Trophoblast cell (in vitro differentiated cells and primary cell): Measurements from ENCODE around the gene ESYT1.

Experiments used
- DNase-seq, 2 donors: peaks; one replicate each; pipeline ENCODE4 v3.0.0-alpha.2; 2016
- H2AFZ ChIP-seq: 2 replicates; pipeline ENCODE4 v1.6.1; 2013; ENCODE audit warnings: low read length, moderate library complexity, mild to moderate bottlenecking; ENCODE audit not compliant: insufficient read depth, poor library complexity
- H2AK5ac ChIP-seq: 2 replicates; pipeline ENCODE4 v1.6.1; 2013; ENCODE audit warnings: mild to moderate bottlenecking, low read length
- H2BK120ac ChIP-seq: 2 replicates; pipeline ENCODE4 v1.6.1; 2013; ENCODE audit warnings: low read length, mild to moderate bottlenecking, moderate library complexity; ENCODE audit not compliant: insufficient read depth, poor library complexity
- H2BK12ac ChIP-seq: 2 replicates; pipeline ENCODE4 v1.6.1; 2013; ENCODE audit warnings: mild to moderate bottlenecking, low read length, moderate library complexity
- H2BK5ac ChIP-seq: 2 replicates; pipeline ENCODE4 v1.6.1; 2013; ENCODE audit warnings: low read length, low read depth, moderate library complexity, mild to moderate bottlenecking; ENCODE audit not compliant: poor library complexity
- H3K14ac ChIP-seq: 2 replicates; pipeline ENCODE4 v1.6.1; 2013; ENCODE audit warnings: mild to moderate bottlenecking, low read length
- H3K18ac ChIP-seq: 2 replicates; pipeline ENCODE4 v1.6.1; 2013; ENCODE audit warnings: mild to moderate bottlenecking, low read length
- H3K23ac ChIP-seq: 2 replicates; pipeline ENCODE4 v1.6.1; 2013; ENCODE audit warnings: low read length
- H3K27ac ChIP-seq: 2 replicates; pipeline ENCODE4 v1.5.1; 2013; ENCODE audit warnings: low read depth, mild to moderate bottlenecking, inconsistent platforms, low read length, moderate library complexity
- H3K27me3 ChIP-seq: 2 replicates; pipeline ENCODE4 v1.6.1; 2013; ENCODE audit warnings: inconsistent platforms, mild to moderate bottlenecking, low read length, moderate library complexity; ENCODE audit not compliant: insufficient read depth
- H3K36me3 ChIP-seq, 2 experiments: 1 replicate in 1 of 2; 2 replicates in 1 of 2; pipeline ENCODE4 v1.6.1; 2013; ENCODE audit warnings: low read length in 2 of 2, mild to moderate bottlenecking in 2 of 2, moderate library complexity in 1 of 2; ENCODE audit not compliant: insufficient read depth in 2 of 2, control insufficient read depth in 1 of 2
- H3K4ac ChIP-seq: 2 replicates; pipeline ENCODE4 v1.6.1; 2013; ENCODE audit warnings: low read depth, mild to moderate bottlenecking, low read length, moderate library complexity
- H3K4me1 ChIP-seq, 2 experiments: 1 replicate in 1 of 2; 2 replicates in 1 of 2; pipeline ENCODE4 v1.6.1; 2013; ENCODE audit warnings: low read length in 2 of 2, mild to moderate bottlenecking in 2 of 2, moderate library complexity in 1 of 2; ENCODE audit not compliant: insufficient read depth in 2 of 2, control insufficient read depth in 1 of 2
- H3K4me2 ChIP-seq: 2 replicates; pipeline ENCODE4 v1.6.1; 2013; ENCODE audit warnings: inconsistent platforms, mild to moderate bottlenecking, low read length, moderate library complexity
- H3K4me3 ChIP-seq: 2 replicates; pipeline ENCODE4 v1.5.1; 2013; ENCODE audit warnings: mild to moderate bottlenecking, low read depth, low read length, inconsistent platforms
- H3K79me1 ChIP-seq: one replicate; pipeline ENCODE4 v1.6.1; 2013; ENCODE audit warnings: low read length
- H3K79me2 ChIP-seq: 2 replicates; pipeline ENCODE4 v1.6.1; 2013; ENCODE audit warnings: low read length, mild to moderate bottlenecking; ENCODE audit not compliant: control insufficient read depth, insufficient read depth, poor library complexity
- H3K9ac ChIP-seq: 2 replicates; pipeline ENCODE4 v1.6.1; 2013; ENCODE audit warnings: mild to moderate bottlenecking, low read length
- H3K9me3 ChIP-seq: 2 replicates; pipeline ENCODE4 v1.6.1; 2013; ENCODE audit warnings: low read depth, mild to moderate bottlenecking, control low read depth, inconsistent platforms, low read length; ENCODE audit not compliant: insufficient read depth
- H4K12ac ChIP-seq: 2 replicates; pipeline ENCODE4 v1.6.1; 2013; ENCODE audit warnings: low read depth, mild to moderate bottlenecking, low read length, moderate library complexity
- H4K8ac ChIP-seq: 2 replicates; pipeline ENCODE4 v1.6.1; 2013; ENCODE audit warnings: low read depth, mild to moderate bottlenecking, low read length, moderate library complexity
- H4K91ac ChIP-seq: one replicate; pipeline ENCODE4 v1.6.1; 2013; ENCODE audit warnings: low read depth, mild to moderate bottlenecking, low read length, moderate library complexity
- WGBS: extraction: QIAGEN DNeasy Blood & Tissue Kit; methylation state at CpG from one replicate; pipeline ENCODE4 v1.1.7; 2013; ENCODE audit warnings: missing lambda C conversion rate; ENCODE audit not compliant: insufficient read length, insufficient coverage; ENCODE audit errors: extremely low coverage; 5-methylcytosine and 5-hydroxymethylcytosine counted together

ESYT1 gene

GRCh38 chr12:56152756-56153677 is 24.9 kb downstream of the ESYT1 start:
- H3K9me3 ChIP-seq: no peaks in the 10 kb centered on the region
- H2AFZ ChIP-seq: peak overlapping the region; percentile 35
- peak overlapping the region; percentile 84 for H3K9ac ChIP-seq
- H3K4me3 ChIP-seq: peak overlapping the region; percentile 79
- peak overlapping the region; percentile 79 for H2AK5ac ChIP-seq
- peaks cover 13% of the 10 kb centered on the region for H3K79me1 ChIP-seq
- peak overlapping the region; percentile 20 for H2BK120ac ChIP-seq
- H4K12ac ChIP-seq: peak overlapping the region; percentile 49
- peak overlapping the region; percentile 67 for H4K91ac ChIP-seq
- H2BK12ac ChIP-seq: no peak overlapping the region
- H3K36me3 ChIP-seq: peaks cover 11 to 17% of the 10 kb centered on the region in 2 experiments
- no peak for DNase-seq
- H3K4me1 ChIP-seq: peaks cover 17% of the 10 kb centered on the region in 2 experiments
- no peak overlapping the region for H2BK5ac ChIP-seq
- H3K4me2 ChIP-seq: peak overlapping the region; percentile 100
- H3K14ac ChIP-seq: peak overlapping the region; percentile 59
- H3K27me3 ChIP-seq: no peaks in the 10 kb centered on the region
- peaks cover 2% of the 10 kb centered on the region for H3K79me2 ChIP-seq
- H3K27ac ChIP-seq: no peak overlapping the region
- H3K4ac ChIP-seq: peak overlapping the region; percentile 44
- H3K23ac ChIP-seq: no peak overlapping the region
- H4K8ac ChIP-seq: peak overlapping the region; percentile 62
- peak overlapping the region; percentile 61 for H3K18ac ChIP-seq
- WGBS: no CpG with 5 or more reads among the region's 8 CpGs

- Histone ChIP-seq H3K4me3 (no peak overlapping the region), H4K8ac (no peak overlapping the region), H3K27ac (no peak overlapping the region), H3K36me3 (peaks cover 11 to 17% of the 10 kb centered on the region in 2 experiments), H3K9ac (no peak overlapping the region), H2AFZ (no peak overlapping the region), H3K27me3 (no peaks in the 10 kb centered on the region), H3K4me2 (no peak overlapping the region), H3K14ac (no peak overlapping the region), H3K79me2 (peaks cover 7% of the 10 kb centered on the region), H2BK120ac (no peak overlapping the region), H3K4me1 (peaks cover 17% of the 10 kb centered on the region in 2 experiments), H3K4ac (no peak overlapping the region), H4K91ac (no peak overlapping the region), H3K18ac (no peak overlapping the region), H2BK5ac (no peak overlapping the region), H3K79me1 (peaks cover 18% of the 10 kb centered on the region), H2BK12ac (no peak overlapping the region), H4K12ac (no peak overlapping the region), H2AK5ac (no peak overlapping the region), H3K9me3 (peaks cover 2% of the 10 kb centered on the region), H3K23ac (no peak overlapping the region)
- WGBS: no CpG with 5 or more reads among the region's 5 CpGs
- no peak for DNase-seq
Measured at GRCh38 chr12:56153678-56154065, 25.6 kb downstream of the ESYT1 start.

- peaks cover 21% of the 10 kb centered on the region for H3K79me1 ChIP-seq
- no peak overlapping the region for H3K4me2 ChIP-seq
- no peak overlapping the region for H2AK5ac ChIP-seq
- no peak overlapping the region for H2AFZ ChIP-seq
- no peak overlapping the region for H2BK12ac ChIP-seq
- H3K14ac ChIP-seq: no peak overlapping the region
- H3K27me3 ChIP-seq: no peaks in the 10 kb centered on the region
- peaks cover 2% of the 10 kb centered on the region for H3K9me3 ChIP-seq
- H3K4ac ChIP-seq: no peak overlapping the region
- WGBS: no CpG with 5 or more reads among the region's 1 CpG
- H3K36me3 ChIP-seq: peaks cover 11 to 17% of the 10 kb centered on the region in 2 experiments
- H3K79me2 ChIP-seq: peaks cover 13% of the 10 kb centered on the region
- no peak overlapping the region for H2BK5ac ChIP-seq
- no peak overlapping the region for H4K91ac ChIP-seq
- H4K8ac ChIP-seq: no peak overlapping the region
- no peak overlapping the region for H2BK120ac ChIP-seq
- DNase-seq: no peak
- no peak overlapping the region for H3K23ac ChIP-seq
- no peak overlapping the region for H3K9ac ChIP-seq
- H3K27ac ChIP-seq: no peak overlapping the region
- no peak overlapping the region for H3K4me3 ChIP-seq
- peaks cover 17% of the 10 kb centered on the region in 2 experiments for H3K4me1 ChIP-seq
- no peak overlapping the region for H4K12ac ChIP-seq
- H3K18ac ChIP-seq: no peak overlapping the region
Measured at GRCh38 chr12:56154246-56154771, 26.2 kb downstream of the ESYT1 start.

GRCh38 chr12:56154818-56155217 is 26.8 kb downstream of the ESYT1 start:
- Histone ChIP-seq H2AK5ac (no peak overlapping the region), H3K79me1 (peaks cover 24% of the 10 kb centered on the region), H3K14ac (no peak overlapping the region), H3K79me2 (peaks cover 18% of the 10 kb centered on the region), H3K4me3 (no peak overlapping the region), H3K27ac (no peak overlapping the region), H3K4ac (no peak overlapping the region), H2BK12ac (no peak overlapping the region), H3K36me3 (peaks cover 15 to 22% of the 10 kb centered on the region in 2 experiments), H2AFZ (no peak overlapping the region), H2BK5ac (no peak overlapping the region), H3K4me1 (peaks cover 22% of the 10 kb centered on the region in 2 experiments), H2BK120ac (no peak overlapping the region), H4K91ac (no peak overlapping the region), H3K9me3 (peaks cover 2% of the 10 kb centered on the region), H3K18ac (no peak overlapping the region), H4K12ac (no peak overlapping the region), H3K23ac (no peak overlapping the region), H3K4me2 (no peak overlapping the region), H3K27me3 (no peaks in the 10 kb centered on the region), H3K9ac (no peak overlapping the region), H4K8ac (no peak overlapping the region)
- DNase-seq: no peak
- WGBS: no CpG with 5 or more reads among the region's 5 CpGs
